Measurements from ENCODE around the gene TLCD1.
A peak's percentile ranks its signal among the peaks of the same experiment; 100 is the strongest.

The TLCD1 gene

GRCh38 chr17:28726226-28726626 is at the start of gene TLCD1:
Gene TLCD1 (minus strand): TSS chr17:28726233. CDS start chr17:28726097, 136 bp downstream.
- peak; percentile 72 for DNase-seq

- no peak for DNase-seq
Measured at GRCh38 chr17:28774206-28774605, 48.2 kb upstream of the TLCD1 start.

- no peak for DNase-seq
Measured at GRCh38 chr17:28773736-28774135, 47.7 kb upstream of the TLCD1 start.

- DNase-seq = no peak
Measured at GRCh38 chr17:28765038-28765437, 39.0 kb upstream of the TLCD1 start.

- peak; percentile 53 for DNase-seq
Measured at GRCh38 chr17:28763804-28764266, 37.8 kb upstream of the TLCD1 start.

- DNase-seq = no peak
Measured at GRCh38 chr17:28763137-28763799, 37.2 kb upstream of the TLCD1 start.

GRCh38 chr17:28760601-28761562 is 34.8 kb upstream of the TLCD1 start:
- DNase-seq = no peak

- no peak for DNase-seq
Measured at GRCh38 chr17:28759256-28759865, 33.3 kb upstream of the TLCD1 start.

- no peak for DNase-seq
Measured at GRCh38 chr17:28758411-28759121, 32.5 kb upstream of the TLCD1 start.

- no peak for DNase-seq
Measured at GRCh38 chr17:28756049-28756804, 30.2 kb upstream of the TLCD1 start.

GRCh38 chr17:28755486-28755885 is 29.5 kb upstream of the TLCD1 start:
- no peak for DNase-seq

- DNase-seq = no peak
Measured at GRCh38 chr17:28751600-28752366, 25.8 kb upstream of the TLCD1 start.

- peak; percentile 77 for DNase-seq
Measured at GRCh38 chr17:28750178-28751047, 24.4 kb upstream of the TLCD1 start.

GRCh38 chr17:28749516-28750177 is 23.6 kb upstream of the TLCD1 start:
- DNase-seq = no peak

GRCh38 chr17:28748852-28749515 is 23.0 kb upstream of the TLCD1 start:
- no peak for DNase-seq

- no peak for DNase-seq
Measured at GRCh38 chr17:28747801-28748750, 22.0 kb upstream of the TLCD1 start.

GRCh38 chr17:28747051-28747691 is 21.1 kb upstream of the TLCD1 start:
- DNase-seq = no peak

All from activated effector memory CD4-positive, alpha-beta T cell treated with Interleukin-2 at 50 U/mL for 16 hours (primary cell).